HepG2 (cell line): ENCODE results near the gene CHST1. TPM values are rescaled to one million over a fixed set of nuclear protein-coding genes. Genes with fewer than 3 reads are reported as not detected.

Source experiments
- ATAC-seq: fragments of 200-7000 bp; cut with Tn5 transposase; 3 replicates; pipeline ENCODE4 v1.9.1; 2020; ENCODE audit warnings: mild to moderate bottlenecking, moderate library complexity
- Bru-seq: library from RNA; stranded (reverse); fragments of 400-500 nt; gene quantifications from one replicate; lab custom pipeline; 2021; lab: Mats Ljungman, UMichigan
- BruChase-seq, 2 experiments: library from RNA; stranded (reverse); fragments of 400-500 nt; gene quantifications; one replicate each; lab custom pipeline; 2021; lab: Mats Ljungman, UMichigan
- BruUV-seq: library from RNA; stranded (reverse); fragments of 400-500 nt; replicated peaks from 2 replicates; lab custom pipeline; 2021; lab: Mats Ljungman, UMichigan
- CTCF ChIA-PET: fragments of 300-600 bp; formaldehyde crosslinking; extraction: SDS; loops from one replicate; lab custom pipeline; 2021; ENCODE audit warnings: low total read pairs, inconsistent platforms, low intra/inter-chr PET ratio; lab: Yijun Ruan, JAX
- POLR2A ChIA-PET: fragments of 350-600 bp; sonication (Branson Sonifier 250); formaldehyde crosslinking; loops from one replicate; lab custom pipeline; 2020; ENCODE audit warnings: antibody characterized with exemption, inconsistent platforms; lab: Yijun Ruan, JAX
- DNase-seq: peaks from one replicate; pipeline ENCODE4 v3.0.0-alpha.2; 2015; ENCODE audit warnings: low spot score
- FAIRE-seq: peaks from 3 replicates; lab custom pipeline; 2011; peaks lifted over from hg19 to GRCh38; lab: Jason Lieb, UNC
- H2AFZ ChIP-seq: one replicate; pipeline ENCODE4 v1.6.1; 2011; ENCODE audit warnings: low read length, inconsistent platforms
- H3K27ac ChIP-seq: fragments of 300-600 bp; 3 replicates; pipeline ENCODE4 v1.8.0; 2011; ENCODE audit warnings: mixed run types, mild to moderate bottlenecking, mixed read lengths, low read length, inconsistent platforms; ENCODE audit not compliant: insufficient read depth; ENCODE audit errors: extremely low read length
- H3K27me3 ChIP-seq, 2 experiments: fragments of 200-600 bp in 1 of 2; 2 replicates in 1 of 2; 3 replicates in 1 of 2; pipeline versions ENCODE4 v1.6.0 to v1.8.0; 2011; ENCODE audit warnings: low read length in 2 of 2, mild to moderate bottlenecking in 2 of 2, moderate library complexity in 2 of 2, inconsistent platforms in 1 of 2; ENCODE audit not compliant: insufficient read depth in 2 of 2, control insufficient read depth in 1 of 2
- H3K36me3 ChIP-seq, 2 experiments: fragments of 200-600 bp in 1 of 2; replicated peaks in 1 of 2; 2 replicates in 1 of 2; 3 replicates in 1 of 2; pipeline versions ENCODE4 v1.5.1 to v1.8.0; 2011; ENCODE audit warnings: low read length in 2 of 2, inconsistent platforms in 1 of 2; ENCODE audit not compliant: insufficient read depth in 2 of 2, control insufficient read depth in 1 of 2
- H3K4me1 ChIP-seq: 2 replicates; pipeline ENCODE4 v1.5.1; 2012; ENCODE audit warnings: low read length, inconsistent platforms; ENCODE audit not compliant: insufficient read depth
- H3K4me2 ChIP-seq: 2 replicates; pipeline ENCODE4 v1.6.0; 2011; ENCODE audit warnings: low read depth, low read length, inconsistent platforms
- H3K4me3 ChIP-seq, 3 experiments: fragments of 200-600 bp in 1 of 3; sonication (generic), shearing (Covaris generic) in 1 of 3; replicated peaks in 1 of 3; 2 replicates each; pipeline ENCODE4 v1.5.1; 2011 to 2016; ENCODE audit warnings: low read length in 3 of 3, inconsistent platforms in 2 of 3, low read depth in 2 of 3, mild to moderate bottlenecking in 2 of 3, control low read depth in 1 of 3, mixed read lengths in 1 of 3; ENCODE audit not compliant: insufficient read depth in 1 of 3
- H3K79me2 ChIP-seq: one replicate; pipeline ENCODE4 v1.6.1; 2011; ENCODE audit warnings: low read length, inconsistent platforms; ENCODE audit not compliant: insufficient read depth
- H3K9ac ChIP-seq: 2 replicates; pipeline ENCODE4 v1.6.0; 2011; ENCODE audit warnings: mild to moderate bottlenecking, low read depth, low read length, inconsistent platforms; ENCODE audit not compliant: insufficient read depth
- H3K9me3 ChIP-seq: 2 replicates; pipeline ENCODE4 v1.5.1; 2012; ENCODE audit warnings: mild to moderate bottlenecking, low read length
- H4K20me1 ChIP-seq: 2 replicates; pipeline ENCODE4 v1.6.0; 2011; ENCODE audit warnings: inconsistent platforms, mild to moderate bottlenecking, low read length, moderate library complexity; ENCODE audit not compliant: insufficient read depth
- HNRNPL ChIP-seq: fragments of 200-400 bp; formaldehyde crosslinking; IDR thresholded peaks from 2 replicates; pipeline ENCODE4 v1.6.1; 2017; ENCODE audit warnings: mild to moderate bottlenecking, low read depth, low read length
- LBX2 ChIP-seq: sonication (generic); formaldehyde crosslinking; IDR thresholded peaks from 2 replicates; pipeline ENCODE4 v1.5.0; 2020; ENCODE audit warnings: missing genetic modification reagents, mild to moderate bottlenecking, borderline replicate concordance
- TFDP2 ChIP-seq: sonication (generic); formaldehyde crosslinking; IDR thresholded peaks from 2 replicates; pipeline ENCODE4 v1.4.0; 2020; ENCODE audit warnings: missing genetic modification reagents
- ZBTB21 ChIP-seq: sonication (generic); formaldehyde crosslinking; IDR thresholded peaks from 2 replicates; pipeline ENCODE4 v1.4.0; 2020; ENCODE audit warnings: missing genetic modification reagents
- ZBTB42 ChIP-seq: sonication (generic); formaldehyde crosslinking; IDR thresholded peaks from 2 replicates; pipeline ENCODE4 v1.5.0; 2020; ENCODE audit warnings: mild to moderate bottlenecking, missing genetic modification reagents
- WGBS: methylation state at CpG from one replicate; pipeline ENCODE4 v1.1.6; 2017; ENCODE audit warnings: low lambda C conversion rate; 5-methylcytosine and 5-hydroxymethylcytosine counted together
- in situ Hi-C: cut with HindIII; loops from 2 replicates; pipeline ENCODE4 v1.10.0; 2017; ENCODE audit warnings: low pct_unique_long_range_greater_than_20kb; ENCODE audit not compliant: extremely low pct_ligation_motif_present
- intact Hi-C: fragments of 100-400 bp; cut with micrococcal nuclease; formaldehyde crosslinking; loops from one replicate; pipeline ENCODE4 v1.10.0; 2022; ENCODE audit not compliant: unreplicated experiment
- long read RNA-seq, 2 experiments: library from RNA in 1 of 2; library from polyadenylated mRNA in 1 of 2; stranded (forward) in 1 of 2; unstranded in 1 of 2; transcript quantifications; one replicate each; pipeline ENCODE4 v2.0.0, GENCODE V29; 2019 to 2022
- polyA minus RNA-seq, 3 experiments: library from RNA; depleted of rRNA, polyadenylated mRNA; stranded (reverse); fragments of >200 nt; gene quantifications; 2 replicates each; pipeline ENCODE4 v1.2.3, GENCODE V29; 2011; ENCODE audit warnings: low replicate concordance in 1 of 3
- polyA plus RNA-seq, 8 experiments: library from polyadenylated mRNA; depleted of rRNA in 3 of 8; stranded (reverse) in 7 of 8; unstranded in 1 of 8; fragments of >200 nt; fragmentation: Illumina TruSeq in 4 of 8; extraction: Trizol in 4 of 8; gene quantifications; 2 replicates each; pipeline versions ENCODE4 v1.2.1 to v1.2.3, GENCODE V29; 2011 to 2016; ENCODE audit warnings: low read depth in 4 of 8, missing spikeins in 1 of 8, mixed read lengths in 1 of 8; ENCODE audit not compliant: insufficient read depth in 1 of 8
- total RNA-seq, 5 experiments: library from RNA; depleted of rRNA; stranded (reverse); fragments of >200 nt; fragmentation: Illumina TruSeq; extraction: Trizol; gene quantifications; 2 replicates each; pipeline ENCODE4 v1.2.3, GENCODE V29; 2016; ENCODE audit warnings: low read depth in 1 of 5

The CHST1 gene
- total RNA-seq (2016; rRNA removed; fragmentation: Illumina TruSeq; extraction: Trizol): not detected in 2 replicates
- not detected in 2 replicates for total RNA-seq (2016; cell fraction: cytosol; rRNA removed; fragmentation: Illumina TruSeq; extraction: Trizol; ENCODE audit: low read depth)
- not detected in 2 replicates for total RNA-seq (2016; cell fraction: insoluble cytoplasmic fraction; rRNA removed; fragmentation: Illumina TruSeq; extraction: Trizol)
- total RNA-seq (2016; cell fraction: membrane; rRNA removed; fragmentation: Illumina TruSeq; extraction: Trizol): not detected in 2 replicates
- total RNA-seq (2016; cell fraction: nucleus; rRNA removed; fragmentation: Illumina TruSeq; extraction: Trizol): not detected in 2 replicates
- not detected in 2 replicates for polyA plus RNA-seq (2011; rRNA removed)
- not detected in 2 replicates for polyA plus RNA-seq (2011; cell fraction: cytosol; rRNA removed)
- not detected in 2 replicates for polyA plus RNA-seq (2011; cell fraction: nucleus; rRNA removed)
- polyA plus RNA-seq (2012): not detected in 2 replicates
- not detected in 2 replicates for polyA plus RNA-seq (2016; cell fraction: cytosol; fragmentation: Illumina TruSeq; extraction: Trizol; ENCODE audit: low read depth)
- not detected in 2 replicates for polyA plus RNA-seq (2016; cell fraction: insoluble cytoplasmic fraction; fragmentation: Illumina TruSeq; extraction: Trizol; ENCODE audit: low read depth)
- not detected in 2 replicates for polyA plus RNA-seq (2016; cell fraction: membrane; fragmentation: Illumina TruSeq; extraction: Trizol; ENCODE audit: low read depth)
- not detected in 2 replicates for polyA plus RNA-seq (2016; cell fraction: nucleus; fragmentation: Illumina TruSeq; extraction: Trizol; ENCODE audit: insufficient read depth, low read depth)
- polyA minus RNA-seq (2011; rRNA and poly(A)+ RNA removed; ENCODE audit: low replicate concordance): not detected in 2 replicates
- polyA minus RNA-seq (2011; cell fraction: cytosol; rRNA and poly(A)+ RNA removed): not detected in 2 replicates
- not detected in 2 replicates for polyA minus RNA-seq (2011; cell fraction: nucleus; rRNA and poly(A)+ RNA removed)
- not detected for Bru-seq, nascent RNA
- not detected for BruChase-seq, experiment 1, labeled RNA remaining after a 6-hour chase
- BruChase-seq, experiment 2, labeled RNA remaining after a 2-hour chase: not detected
- long read RNA-seq, experiment 1: 0 reads
- long read RNA-seq, experiment 2: 0 reads

GRCh38 chr11:45665206-45665932 is at the start of gene CHST1:
TSS of gene CHST1 (minus strand) at chr11:45665622. CDS start at chr11:45650923, 14,699 bp downstream.
- Histone ChIP-seq H3K9me3 (no peaks in the 10 kb centered on the region), H3K79me2 (no peaks in the 10 kb centered on the region)
- no peak for DNase-seq
- POLR2A ChIA-PET: no interaction called here
- TF ChIP-seq ZBTB21 (CRISPR knock-in tag) (no peak), LBX2 (CRISPR knock-in tag) (no peak), TFDP2 (CRISPR knock-in tag) (no peak), ZBTB42 (CRISPR knock-in tag) (no peak), HNRNPL (0 out of 2 replicates have a peak, but pooled peaks have one; percentile 26)
- TF ChIP-seq, all 625 proteins: peak for 1
- Histone ChIP-seq H4K20me1 (peaks cover 8% of the 10 kb centered on the region; the same call in 1 of the 2 replicates), H2AFZ (no peak within 1 kb of the TSS), H3K27me3 (peaks cover 33 to 89% of the 10 kb centered on the region in 2 experiments), H3K4me2 (peak within 1 kb of the TSS; percentile 42), H3K9ac (no peak within 1 kb of the TSS), H3K4me3 (peak within 1 kb of the TSS in 1 of 3 experiments; percentile 54; a peak in 2 of 6 replicates), H3K36me3 (no peaks in the 10 kb centered on the region), H3K27ac (no peak within 1 kb of the TSS), H3K4me1 (no peaks in the 10 kb centered on the region)
- in situ Hi-C loops: no loop called here
- ATAC-seq (peak; percentile 47), FAIRE-seq (no peak)
- CTCF ChIA-PET: no interaction called here
- 0% methylated on average over 5 of the region's 96 CpGs for WGBS
- intact Hi-C loops: no loop called here
- no TSS peak for BruUV-seq
